22Rv1 (cell line): ENCODE results near the gene NCOR1.
"Not testable (repeated sequence)": the region's sequence is repeated elsewhere in the genome, so short reads cannot be mapped to it uniquely, and the experiment has no call there.

ENCODE experiments used
- H3K27ac ChIP-seq: fragments of 450-650 bp; 2 replicates; pipeline ENCODE4 v1.5.1; 2017
- CTCF ChIP-seq: fragments of 450-650 bp; IDR thresholded peaks from 2 replicates; pipeline ENCODE4 v1.5.1; 2017; ENCODE audit warnings: mild to moderate bottlenecking
- ZFX ChIP-seq: fragments of 450-650 bp; IDR thresholded peaks from 2 replicates; pipeline ENCODE4 v1.6.1; 2017; ENCODE audit warnings: antibody characterized with exemption, borderline replicate concordance

NCOR1 gene

GRCh38 chr17:16075949-16076348, 139.4 kb downstream of the NCOR1 start:
- no peak overlapping the region for H3K27ac ChIP-seq
- TF ChIP-seq CTCF (no peak), ZFX (no peak)

GRCh38 chr17:16074423-16074822, 140.9 kb downstream of the NCOR1 start:
- TF ChIP-seq ZFX: no peak
- no peak for TF ChIP-seq CTCF
- H3K27ac ChIP-seq: no peak overlapping the region

- H3K27ac ChIP-seq: no peak overlapping the region
- TF ChIP-seq CTCF (no peak), ZFX (no peak)
These were observed 141.5 kb downstream of the NCOR1 start for GRCh38 chr17:16073845-16074244.

GRCh38 chr17:16072031-16072430, 143.3 kb downstream of the NCOR1 start:
- no peak overlapping the region for H3K27ac ChIP-seq
- TF ChIP-seq ZFX (no peak), CTCF (no peak)

- no peak overlapping the region for H3K27ac ChIP-seq
- TF ChIP-seq CTCF: no peak
- no peak for TF ChIP-seq ZFX
These were observed 147.0 kb downstream of the NCOR1 start for GRCh38 chr17:16068323-16068722.

GRCh38 chr17:16066125-16066524, 149.2 kb downstream of the NCOR1 start:
- H3K27ac ChIP-seq: no peak overlapping the region
- TF ChIP-seq ZFX (no peak), CTCF (no peak)

GRCh38 chr17:16061631-16062030, 153.7 kb downstream of the NCOR1 start:
- H3K27ac ChIP-seq: no peak overlapping the region
- TF ChIP-seq CTCF: no peak
- no peak for TF ChIP-seq ZFX

GRCh38 chr17:16055139-16055538, 160.2 kb downstream of the NCOR1 start:
- H3K27ac ChIP-seq: not testable (repeated sequence)
